ENCODE measurements around the gene CORT. TPM values are rescaled to one million over a fixed set of nuclear protein-coding genes. Genes with fewer than 3 reads are reported as not detected.

CORT gene
- polyA plus RNA-seq, 1 experiment, result not detected

- Histone ChIP-seq H3K27me3 (ENCODE audit: control insufficient read depth, insufficient read depth, low read length) (no peaks in the 10 kb centered on the region), H3K4me3 (ENCODE audit: low read depth, low read length) (no peak overlapping the region), H3K36me3 (ENCODE audit: control insufficient read depth, insufficient read depth, low read length) (peaks cover 2% of the 10 kb centered on the region; the same call in 1 of the 2 replicates)
- DNase-seq (ENCODE audit: low read depth), result no peak
- POLR2A ChIA-PET, result no interaction called here
- TF ChIP-seq CTCF (IDR thresholded peaks at IDR 0.05; ENCODE audit: insufficient read depth, low read depth, low read length), result no peak
- CTCF ChIA-PET, result interaction anchor here (1.1 to 12.7 kb wide), 4 partner anchors 9 to 368 kb away, joined by 3 to 180 read pairs (median 42); partner anchors contain the start of gene CENPS
Measured at GRCh38 chr1:10498231-10498630, 48.4 kb downstream of the CORT start.

Other genes with a start within 250 kb of the CORT start
- gene KIF1B, start 239.5 kb upstream of the CORT start, polyA plus RNA-seq (2011; rRNA removed), result 11.8 and 15.7 TPM in 2 replicates
- 78.3 and 88.8 TPM in 2 replicates for gene PGD, start 51.0 kb upstream of the CORT start, polyA plus RNA-seq (2011; rRNA removed)
- 8.5 and 9.6 TPM in 2 replicates for gene CENPS, start 19.6 kb upstream of the CORT start, polyA plus RNA-seq (2011; rRNA removed)
- 33.2 and 33.8 TPM in 2 replicates for gene DFFA, start 22.5 kb downstream of the CORT start, polyA plus RNA-seq (2011; rRNA removed)
- 3.3 and 10.1 TPM in 2 replicates for gene PEX14, start 24.9 kb downstream of the CORT start, polyA plus RNA-seq (2011; rRNA removed)